T1000 (cell line): ENCODE measurements around the gene FANCC.
"Not testable (repeated sequence)": the region's sequence is repeated elsewhere in the genome, so short reads cannot be mapped to it uniquely, and the experiment has no call there.

Experiments used
- DNase-seq: peaks from one replicate; lab custom pipeline; 2025; ENCODE audit warnings: mixed read lengths; lab: John Stamatoyannopoulos, UW

FANCC gene

GRCh38 chr9:95329061-95329460, 11.6 kb upstream of the FANCC start:
- DNase-seq: not testable (repeated sequence)

GRCh38 chr9:95327239-95327865, 9.8 kb upstream of the FANCC start:
- no peak for DNase-seq

DNA sequence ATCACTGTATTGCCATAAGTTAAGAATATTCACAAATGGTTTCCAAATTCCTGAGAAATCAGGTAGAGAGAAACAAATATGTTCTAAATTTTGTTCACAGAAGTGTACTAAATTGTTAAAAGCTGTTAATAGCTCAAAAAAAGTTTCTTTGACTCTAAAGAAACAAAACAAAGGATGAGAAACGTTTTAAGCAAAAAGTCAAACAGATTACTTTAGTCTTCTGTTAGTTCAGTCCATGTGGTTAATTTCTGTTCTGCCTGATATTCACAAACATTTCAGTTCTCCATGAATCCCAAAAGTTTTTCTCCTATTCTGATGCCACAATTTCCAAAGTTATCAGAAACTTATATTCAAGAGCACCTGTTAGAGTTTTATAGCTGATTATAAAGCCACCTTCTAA, 7.7 kb upstream of the FANCC start:
- DNase-seq: no peak

DNA sequence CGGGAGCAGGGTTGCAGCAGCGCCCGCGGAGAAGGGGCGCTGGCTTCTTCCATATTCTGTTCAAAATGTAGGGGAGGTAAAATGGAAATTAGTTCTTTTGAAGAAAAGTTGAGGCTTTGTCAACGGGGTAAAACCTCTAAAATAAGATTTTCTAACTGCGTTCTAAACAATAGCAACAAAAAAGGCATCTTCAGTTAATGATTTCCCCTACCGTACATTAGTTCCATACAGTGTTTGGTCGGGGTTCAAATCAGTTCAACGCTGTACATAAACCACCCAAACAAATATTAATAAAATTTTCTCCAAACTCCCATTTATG, 343 bp upstream of the FANCC start:
- no peak for DNase-seq

DNA sequence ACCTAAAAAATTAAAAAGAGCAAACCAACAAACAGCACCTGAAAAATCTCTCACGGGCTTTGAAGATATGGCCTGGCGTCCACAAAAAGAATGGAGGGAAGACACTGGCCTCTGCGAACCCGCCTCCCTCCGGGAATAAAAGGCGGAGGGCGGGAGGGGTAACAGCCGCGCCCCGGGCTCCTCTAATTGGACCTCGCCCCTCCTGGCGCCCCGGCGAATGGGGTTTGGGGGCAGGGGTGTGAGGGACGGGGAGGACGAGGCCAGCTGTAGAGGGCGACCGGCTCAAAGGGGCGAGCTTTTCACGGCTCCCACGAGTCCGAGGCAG, 753 bp downstream of the FANCC start:
- DNase-seq: peak; percentile 65

DNA sequence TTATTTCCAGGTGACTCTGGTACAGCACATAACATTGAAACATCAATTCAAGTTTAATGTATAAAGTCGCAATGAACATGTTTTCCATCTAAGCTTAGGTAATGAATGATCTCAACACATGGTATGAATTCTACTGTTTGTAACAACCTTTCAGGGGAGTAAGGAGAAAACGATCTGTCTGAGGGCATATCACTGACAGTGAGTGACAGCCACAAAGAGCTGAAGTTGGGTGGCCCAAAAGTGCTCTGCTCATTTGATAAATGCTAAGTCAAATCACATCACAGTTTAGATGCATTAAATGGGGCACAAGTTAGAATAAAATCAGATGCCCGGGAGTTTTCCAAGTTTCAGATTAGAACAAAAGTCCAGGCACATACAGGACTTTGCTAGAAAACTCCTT, 1.2 kb downstream of the FANCC start:
- DNase-seq: no peak

DNA sequence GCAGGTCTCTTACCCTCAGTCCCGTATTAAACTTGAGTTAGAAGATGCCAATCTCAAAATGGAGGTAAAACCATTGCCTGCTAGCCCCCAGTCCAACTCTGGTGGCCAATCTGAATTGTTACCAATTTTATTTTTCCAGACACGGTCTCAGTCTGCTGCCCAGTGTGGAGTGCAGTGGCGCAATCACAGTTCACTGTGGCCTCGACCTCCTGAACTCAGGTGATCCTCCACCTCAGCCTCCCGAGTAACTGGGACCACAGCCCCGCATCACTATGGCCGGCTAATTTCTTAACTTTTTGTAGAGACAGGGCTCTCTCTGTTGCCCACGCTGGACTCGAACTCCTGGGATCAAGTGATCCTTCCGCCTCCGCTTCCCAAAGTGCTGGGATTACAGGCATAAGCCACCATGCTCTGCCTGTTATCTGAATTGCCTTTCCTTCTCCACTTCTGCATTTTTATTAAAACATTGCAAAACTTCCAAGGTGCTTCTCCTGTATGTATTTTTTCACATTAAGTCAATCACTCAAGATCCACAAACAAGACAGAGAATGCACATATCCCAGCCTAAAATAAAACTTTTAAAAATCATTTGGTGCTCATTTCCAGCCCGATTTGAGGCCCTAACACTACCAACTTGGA, 2.3 kb downstream of the FANCC start:
- no peak for DNase-seq

DNA sequence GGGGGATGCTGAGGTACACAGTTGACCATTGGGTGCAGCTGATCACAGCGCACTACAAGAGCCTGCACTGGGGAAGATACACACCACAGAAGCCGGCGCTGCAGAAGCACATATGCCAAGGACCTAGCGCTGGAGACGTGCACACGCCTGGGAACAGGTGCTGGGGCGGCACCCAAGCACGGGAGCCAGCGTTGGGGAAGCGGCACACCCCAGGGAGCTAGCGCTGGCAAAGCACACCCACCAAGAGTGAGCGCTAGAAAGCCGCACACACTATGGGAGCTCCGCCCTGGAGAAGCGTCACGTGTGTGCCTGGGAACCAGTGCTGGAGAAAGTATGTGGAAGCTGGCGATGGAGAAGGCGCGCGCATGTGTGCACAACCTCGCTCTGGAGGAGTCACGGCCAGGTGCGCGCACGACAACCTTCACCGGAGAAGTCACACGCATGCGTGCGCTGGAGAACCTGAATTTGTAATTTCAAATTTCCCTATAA, 4.5 kb downstream of the FANCC start:
- DNase-seq: no peak

DNA sequence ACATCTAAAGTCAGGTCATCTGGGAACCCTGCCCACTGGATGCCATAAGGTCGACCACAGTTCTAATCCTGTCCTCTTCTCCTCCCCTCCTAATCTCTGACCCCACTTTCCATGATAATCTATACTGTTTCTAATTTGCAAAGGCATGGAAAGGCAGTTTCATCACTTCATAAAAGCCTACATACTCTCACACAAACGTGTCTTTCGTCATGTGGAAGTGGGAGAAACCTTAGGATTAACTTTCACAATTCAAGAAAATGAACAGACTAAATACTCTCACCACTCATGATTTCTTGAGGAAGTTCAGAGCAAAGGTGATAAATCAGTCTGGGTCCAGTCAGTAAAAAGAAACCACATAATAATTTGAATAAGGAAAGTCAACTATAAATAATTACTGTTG, 5.5 kb downstream of the FANCC start:
- DNase-seq: no peak

GRCh38 chr9:95307538-95307937, 10.0 kb downstream of the FANCC start:
- DNase-seq: no peak

DNA sequence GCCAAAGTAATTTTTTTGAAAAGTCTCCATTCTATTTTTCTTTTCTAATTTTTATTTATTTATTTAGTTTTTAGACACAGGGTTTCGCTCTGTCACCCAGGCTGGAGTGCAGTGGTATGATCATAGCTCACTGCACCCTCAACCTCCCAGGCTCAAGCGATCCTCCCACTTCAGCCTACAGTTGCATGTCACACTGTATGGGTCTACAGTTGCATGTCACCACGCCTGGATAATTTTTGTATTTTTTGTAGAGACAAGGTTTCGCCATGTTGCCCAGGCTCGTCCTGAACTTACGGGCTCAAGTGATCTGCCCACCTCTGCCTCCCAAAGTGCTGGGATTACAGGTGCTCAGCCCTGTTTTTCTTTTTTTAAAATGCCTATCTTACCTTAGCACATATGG, 10.7 kb downstream of the FANCC start:
- DNase-seq: no peak

GRCh38 chr9:95305770-95306492, 11.6 kb downstream of the FANCC start:
- DNase-seq: no peak

GRCh38 chr9:95302479-95302878, 15.0 kb downstream of the FANCC start:
- DNase-seq: no peak

DNA sequence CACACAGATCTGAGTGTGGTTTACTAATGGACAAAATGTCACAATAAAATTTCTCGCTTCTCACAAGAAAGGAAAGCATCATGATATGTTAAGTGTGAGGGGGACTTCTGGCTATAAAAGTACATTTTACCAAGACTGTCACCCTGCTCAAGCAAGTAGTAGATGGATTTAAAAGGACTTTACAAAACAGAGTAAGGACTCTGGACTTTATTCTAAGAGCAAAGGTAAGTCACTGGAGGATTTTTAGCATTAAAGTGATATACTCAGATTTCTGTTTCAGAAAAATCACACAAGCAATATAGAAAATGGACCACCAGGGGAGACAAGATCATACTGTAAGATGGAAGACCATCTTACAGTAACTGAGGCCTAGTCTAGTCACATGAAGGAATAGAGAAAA, 19.7 kb downstream of the FANCC start:
- DNase-seq: no peak

GRCh38 chr9:95297316-95297715, 20.2 kb downstream of the FANCC start:
- no peak for DNase-seq

GRCh38 chr9:95296761-95297160, 20.7 kb downstream of the FANCC start:
- no peak for DNase-seq

DNA sequence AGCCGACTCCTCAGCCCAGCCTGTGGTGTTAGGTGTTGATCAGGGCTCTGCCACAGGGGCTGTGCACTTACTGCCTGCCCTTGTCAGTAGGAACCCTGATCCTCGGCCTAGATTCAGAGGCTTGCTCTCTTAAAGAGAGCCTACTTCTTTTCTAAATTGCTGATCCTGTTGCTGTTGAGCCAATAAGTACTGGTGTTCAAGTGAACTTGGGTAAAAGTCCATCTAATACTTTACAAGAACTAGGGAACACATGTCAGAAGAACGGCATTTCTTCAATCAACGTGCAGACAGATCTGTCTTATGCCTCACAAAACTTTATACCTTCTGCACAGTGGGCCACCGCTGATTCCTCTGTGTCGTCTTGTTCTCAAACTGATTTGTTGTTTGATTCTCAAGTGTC, 24.2 kb downstream of the FANCC start:
- DNase-seq: not testable (repeated sequence)

- no peak for DNase-seq
Measured at GRCh38 chr9:95292226-95292625, 25.3 kb downstream of the FANCC start.

- no peak for DNase-seq
Measured at GRCh38 chr9:95286151-95286550, 31.4 kb downstream of the FANCC start.

DNA sequence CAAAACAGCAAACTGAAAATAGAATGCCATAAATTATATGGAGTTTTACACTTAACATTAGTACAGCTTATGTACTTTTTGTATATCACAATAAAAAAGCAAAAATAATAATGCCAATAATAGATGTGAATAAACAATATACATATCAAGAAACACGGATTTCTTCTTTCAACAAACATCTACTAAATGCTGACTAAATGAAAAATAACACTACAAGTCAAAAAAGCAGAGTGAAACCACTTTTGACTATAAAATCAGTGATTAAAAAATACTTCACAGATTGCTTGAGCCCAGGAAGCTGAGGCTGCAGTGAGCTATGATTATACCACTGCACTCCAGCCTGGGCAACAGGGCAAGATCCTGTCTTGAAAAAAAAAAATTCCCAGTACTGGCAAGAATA, 32.2 kb downstream of the FANCC start:
- DNase-seq: no peak

GRCh38 chr9:95284162-95285080, 33.1 kb downstream of the FANCC start:
- DNase-seq: no peak

DNA sequence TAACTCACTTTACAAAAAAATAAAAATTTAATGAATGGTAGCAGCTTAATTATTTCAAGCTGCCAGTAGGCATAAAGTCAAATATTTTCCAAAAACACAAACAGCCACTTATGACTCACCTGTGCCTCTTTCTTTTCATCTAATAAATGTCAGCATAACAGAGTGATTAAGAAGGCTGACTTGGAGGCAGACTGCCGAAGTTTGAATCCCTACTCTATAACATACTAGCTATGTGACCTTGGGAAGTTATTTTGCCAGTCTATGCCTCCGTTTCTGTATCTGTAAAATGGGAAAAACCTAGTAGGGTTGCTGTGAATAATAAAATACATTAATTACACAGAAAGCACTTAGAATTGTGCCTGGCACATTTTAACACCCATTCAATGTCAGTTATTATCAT, 33.8 kb downstream of the FANCC start:
- DNase-seq: no peak

DNA sequence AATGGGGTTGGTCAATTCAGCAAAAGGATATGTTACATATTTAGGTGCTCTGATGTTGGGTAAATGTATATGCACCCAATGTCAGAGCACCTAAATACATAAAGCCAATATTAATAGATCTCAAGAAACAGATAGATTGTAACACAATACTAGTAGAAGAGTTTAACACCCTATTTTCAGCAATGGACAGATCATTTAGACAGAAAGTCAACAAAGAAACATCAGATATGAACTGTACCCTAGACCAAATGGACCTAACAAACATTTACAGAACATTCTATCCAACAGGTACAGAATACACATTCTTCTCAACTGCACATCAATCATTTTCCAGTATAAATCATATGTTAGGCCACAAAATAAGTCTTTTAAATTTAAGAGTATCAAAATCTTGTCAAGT, 35.2 kb downstream of the FANCC start:
- no peak for DNase-seq
